Fibroblast of villous mesenchyme (primary cell): ENCODE measurements around the gene SFMBT2. TPM values are rescaled to one million over a fixed set of nuclear protein-coding genes. Genes with fewer than 3 reads are reported as not detected.

Experiments
- DNase-seq: peaks from one replicate; pipeline ENCODE4 v3.0.0-alpha.2; 2010; ENCODE audit warnings: low read depth
- H3K4me3 ChIP-seq: 2 replicates; pipeline ENCODE4 v1.5.1; 2011; ENCODE audit warnings: low read depth, mild to moderate bottlenecking, low read length
- total RNA-seq: library from RNA; depleted of rRNA; stranded (reverse); fragments of >200 nt; gene quantifications from 2 replicates; pipeline ENCODE4 v1.2.3, GENCODE V29; 2012
- TF ChIP-seq, protein P1 (sequence below): IDR thresholded peaks from 2 replicates; pipeline ENCODE4 v1.5.1; 2012; ENCODE audit warnings: low read depth, mild to moderate bottlenecking, low read length; ENCODE audit not compliant: insufficient read depth

Gene SFMBT2
- total RNA-seq, 1 donor: 1.7 TPM

DNA sequence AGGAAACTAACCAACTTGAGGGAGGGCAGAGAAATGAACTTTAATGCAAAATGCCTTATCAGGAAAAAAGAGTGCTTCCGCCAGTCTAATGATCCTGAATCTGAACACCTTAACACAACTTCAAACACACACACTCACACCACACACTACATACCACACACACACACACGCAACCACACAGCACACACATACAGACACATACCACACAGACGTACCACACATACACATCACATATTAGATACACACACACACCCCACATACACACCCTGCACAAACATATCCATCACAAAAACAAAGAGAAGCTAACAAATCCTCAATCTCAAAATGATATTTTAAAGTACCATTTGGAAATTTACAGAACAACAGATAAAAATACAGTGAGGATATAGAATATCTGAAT lies 175.5 kb downstream of the SFMBT2 start:
- TF ChIP-seq, protein P1, sequence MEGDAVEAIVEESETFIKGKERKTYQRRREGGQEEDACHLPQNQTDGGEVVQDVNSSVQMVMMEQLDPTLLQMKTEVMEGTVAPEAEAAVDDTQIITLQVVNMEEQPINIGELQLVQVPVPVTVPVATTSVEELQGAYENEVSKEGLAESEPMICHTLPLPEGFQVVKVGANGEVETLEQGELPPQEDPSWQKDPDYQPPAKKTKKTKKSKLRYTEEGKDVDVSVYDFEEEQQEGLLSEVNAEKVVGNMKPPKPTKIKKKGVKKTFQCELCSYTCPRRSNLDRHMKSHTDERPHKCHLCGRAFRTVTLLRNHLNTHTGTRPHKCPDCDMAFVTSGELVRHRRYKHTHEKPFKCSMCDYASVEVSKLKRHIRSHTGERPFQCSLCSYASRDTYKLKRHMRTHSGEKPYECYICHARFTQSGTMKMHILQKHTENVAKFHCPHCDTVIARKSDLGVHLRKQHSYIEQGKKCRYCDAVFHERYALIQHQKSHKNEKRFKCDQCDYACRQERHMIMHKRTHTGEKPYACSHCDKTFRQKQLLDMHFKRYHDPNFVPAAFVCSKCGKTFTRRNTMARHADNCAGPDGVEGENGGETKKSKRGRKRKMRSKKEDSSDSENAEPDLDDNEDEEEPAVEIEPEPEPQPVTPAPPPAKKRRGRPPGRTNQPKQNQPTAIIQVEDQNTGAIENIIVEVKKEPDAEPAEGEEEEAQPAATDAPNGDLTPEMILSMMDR: no peak
- H3K4me3 ChIP-seq: no peak overlapping the region
- no peak for DNase-seq

DNA sequence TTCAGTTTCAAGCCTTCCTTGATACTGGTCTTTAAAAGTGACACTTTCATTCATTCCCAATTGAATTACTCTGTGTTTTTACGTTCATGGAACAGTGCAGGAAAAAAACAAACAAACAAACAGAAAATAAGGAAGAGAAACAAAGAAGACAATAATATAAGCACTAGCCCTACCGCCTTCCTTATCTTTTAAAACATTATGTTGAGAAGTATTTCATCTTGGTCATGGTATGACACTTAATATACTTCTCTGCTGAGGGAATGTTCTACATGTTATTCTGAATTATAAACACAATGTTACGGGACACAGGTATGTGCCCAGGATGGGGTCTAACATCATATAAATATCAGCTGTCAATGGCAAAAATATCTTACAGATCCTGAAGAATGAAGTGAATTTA lies 176.7 kb downstream of the SFMBT2 start:
- TF ChIP-seq, protein P1: no peak
- DNase-seq: no peak
- no peak overlapping the region for H3K4me3 ChIP-seq

DNA sequence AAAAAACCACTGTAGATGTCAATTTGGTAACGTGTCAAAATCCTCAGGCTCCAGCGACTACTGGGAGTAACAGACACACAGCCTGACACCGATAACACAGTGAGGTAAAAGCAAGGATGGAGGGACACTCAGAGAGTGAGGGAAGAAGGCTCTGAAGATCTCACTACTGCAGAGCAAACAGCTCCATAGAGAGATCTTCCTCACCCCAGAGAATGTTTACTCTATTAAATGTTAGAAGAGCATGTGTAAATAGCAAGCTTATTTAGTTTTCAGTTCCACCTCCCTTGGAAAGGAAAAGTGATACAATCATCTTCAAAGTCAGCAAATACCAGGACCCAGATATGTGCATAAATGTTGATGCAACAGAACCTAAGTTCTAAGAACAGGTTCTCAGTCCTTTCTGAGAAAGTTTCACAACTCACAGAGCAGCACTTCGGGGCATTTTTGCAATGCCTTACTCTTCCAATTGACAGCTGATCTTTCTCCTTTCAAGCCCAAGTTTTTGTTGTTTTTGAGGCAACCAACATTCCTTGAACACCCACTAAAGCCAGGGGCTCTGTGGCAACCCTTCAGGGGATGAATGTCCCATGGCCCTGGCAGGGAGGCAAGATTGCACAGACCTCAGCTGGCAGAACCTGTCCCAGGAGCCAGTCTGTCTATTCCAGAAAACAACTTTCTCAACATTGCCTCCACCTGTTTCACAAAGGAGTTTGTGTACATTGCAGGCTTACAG lies 177.4 kb downstream of the SFMBT2 start:
- TF ChIP-seq, protein P1: no peak
- no peak overlapping the region for H3K4me3 ChIP-seq
- peak; percentile 18 for DNase-seq

DNA sequence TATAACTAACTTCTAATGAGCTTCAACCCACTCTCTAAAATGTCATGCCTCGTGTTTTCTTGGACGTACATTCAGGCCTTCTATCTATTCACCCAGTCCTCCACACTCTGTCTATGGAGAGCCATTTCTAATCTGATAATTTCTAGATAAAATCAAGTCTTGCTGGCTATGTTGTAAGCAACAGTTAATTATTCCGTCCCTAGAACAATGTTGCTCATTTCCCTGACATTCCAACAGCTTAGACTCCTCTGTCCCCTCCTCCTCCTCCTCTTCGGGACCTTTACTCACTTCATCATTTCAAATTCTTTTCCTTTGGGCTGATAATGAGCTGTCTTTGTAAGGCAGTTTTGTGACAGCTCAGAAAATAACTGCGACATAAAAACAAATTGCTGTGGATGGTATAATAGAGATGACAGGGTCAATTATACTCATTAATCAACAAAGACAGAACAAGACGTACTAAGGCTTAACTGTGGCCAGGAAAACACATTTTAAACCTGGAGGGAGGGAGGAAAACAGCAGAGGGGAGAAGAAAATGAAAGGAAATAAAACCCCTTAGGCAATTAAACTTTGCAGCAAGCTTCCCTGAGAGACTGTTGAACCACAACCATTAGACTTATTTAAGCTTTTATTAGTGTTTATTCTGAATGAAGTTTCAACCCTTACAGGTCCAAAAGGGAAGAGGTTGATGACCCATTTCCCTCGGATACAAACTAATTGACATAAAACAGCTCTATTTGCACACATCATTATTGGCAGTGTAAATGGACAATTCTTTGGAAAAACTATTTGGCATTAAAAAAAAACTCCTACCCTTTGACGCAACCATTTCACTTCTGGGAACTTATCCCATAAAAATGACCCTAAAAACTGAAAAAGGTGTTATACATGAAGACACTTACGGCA lies 179.1 kb downstream of the SFMBT2 start:
- TF ChIP-seq, protein P1: no peak
- H3K4me3 ChIP-seq: no peak overlapping the region
- DNase-seq: peak; percentile 35

DNA sequence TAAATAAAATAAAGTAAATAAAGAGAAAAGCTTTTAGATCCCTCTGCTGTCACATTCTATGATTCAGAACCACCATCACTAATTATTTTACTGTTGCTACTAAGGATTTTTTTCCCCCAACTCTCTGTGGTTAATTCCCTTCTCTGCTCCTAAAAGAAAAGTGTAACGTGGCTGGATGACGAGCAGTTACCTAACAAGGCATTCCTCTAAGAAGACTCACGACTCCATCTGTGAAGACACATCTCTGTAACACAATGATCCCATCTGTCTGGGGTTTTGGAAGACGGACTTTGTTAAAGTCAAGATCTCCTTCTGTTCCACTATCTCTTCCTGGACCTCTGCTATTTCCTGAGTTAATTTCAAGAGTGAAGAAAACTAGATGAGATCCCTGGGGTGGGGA lies 179.9 kb downstream of the SFMBT2 start:
- peak; percentile 63 for DNase-seq
- no peak overlapping the region for H3K4me3 ChIP-seq
- TF ChIP-seq, protein P1: no peak

DNA sequence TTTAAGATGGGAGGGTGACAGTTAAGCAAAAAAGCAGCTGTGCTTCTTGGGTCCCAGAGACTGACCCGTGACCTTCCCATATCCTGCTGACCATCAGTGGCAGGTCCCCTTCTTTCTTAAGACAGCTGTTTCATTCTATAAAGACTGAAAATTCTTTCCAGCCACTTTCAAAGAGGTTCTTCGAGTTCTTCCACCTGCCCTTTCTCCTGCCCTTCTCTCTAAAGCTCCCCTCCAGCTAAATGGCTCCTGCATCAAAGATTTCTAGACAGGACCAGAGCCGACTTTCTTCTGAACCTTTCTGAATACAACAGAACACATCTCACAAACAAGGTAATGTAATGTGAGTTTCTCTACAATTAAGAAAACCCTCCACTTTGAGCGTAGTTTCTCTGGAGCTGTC lies 180.8 kb downstream of the SFMBT2 start:
- H3K4me3 ChIP-seq: no peak overlapping the region
- no peak for DNase-seq
- TF ChIP-seq, protein P1: no peak
